HG03064 (cell line): ENCODE measurements around the gene EMID1.
"Not testable (repeated sequence)": the region's sequence is repeated elsewhere in the genome, so short reads cannot be mapped to it uniquely, and the experiment has no call there.

ENCODE experiments used
- ATAC-seq: cut with Tn5 transposase; IDR thresholded peaks from one replicate; pipeline ENCODE4 v1.9.1; 2021; ENCODE audit warnings: low read depth; ENCODE audit not compliant: unreplicated experiment

Gene EMID1

DNA sequence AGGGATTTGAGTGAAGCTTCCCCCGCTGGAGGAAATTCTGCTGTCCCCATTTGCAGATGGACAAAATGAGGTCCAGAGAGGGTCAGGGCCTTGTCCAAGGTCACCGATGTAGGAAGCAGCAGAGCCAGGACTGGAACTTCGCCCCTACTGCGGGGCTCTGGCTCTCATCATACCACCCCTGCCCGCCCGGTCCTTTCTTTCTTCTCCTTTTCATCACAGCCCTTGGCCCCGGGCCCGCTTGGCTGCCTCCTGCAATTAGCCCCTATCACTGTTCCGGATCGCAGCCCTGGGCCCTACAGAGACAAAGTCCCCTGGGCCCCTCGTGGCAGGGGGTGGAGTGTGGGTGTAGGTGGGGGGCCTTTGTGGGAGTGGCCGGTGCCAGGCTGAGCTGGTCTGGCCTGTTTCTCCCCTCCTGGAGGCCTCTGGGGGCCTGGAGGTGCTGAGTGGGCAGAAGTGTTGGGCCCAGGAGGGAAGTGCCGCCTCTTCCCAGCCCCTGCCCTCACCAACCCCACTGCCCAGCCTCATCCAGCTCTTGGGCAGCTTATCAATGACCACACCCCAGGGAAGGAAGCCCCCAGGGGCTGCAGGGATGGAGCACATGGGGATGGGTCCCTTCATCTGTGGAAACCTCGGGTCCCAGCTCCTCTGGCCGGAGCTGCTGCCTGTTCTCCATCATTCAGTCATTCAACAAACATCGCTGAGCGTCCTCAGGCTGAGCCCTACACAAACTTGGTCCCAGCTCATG is 3.4 kb downstream of the EMID1 start:
- no peak for ATAC-seq

DNA sequence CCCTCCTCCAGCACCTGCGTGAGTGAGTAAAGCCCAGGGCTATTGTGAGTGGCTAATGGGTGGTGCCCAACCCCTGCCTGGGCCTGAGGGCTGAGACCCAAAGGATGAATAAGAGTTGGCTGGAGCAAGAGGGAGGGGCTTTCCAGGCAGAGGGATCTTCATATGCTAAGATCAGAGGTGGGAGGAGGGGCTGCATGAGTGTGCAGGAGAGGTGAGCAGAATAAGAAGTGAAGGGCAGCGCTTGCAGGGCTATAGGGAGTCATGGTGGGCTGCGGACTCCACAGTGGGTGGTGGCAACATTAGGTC is 3.9 kb downstream of the EMID1 start:
- ATAC-seq = no peak

DNA sequence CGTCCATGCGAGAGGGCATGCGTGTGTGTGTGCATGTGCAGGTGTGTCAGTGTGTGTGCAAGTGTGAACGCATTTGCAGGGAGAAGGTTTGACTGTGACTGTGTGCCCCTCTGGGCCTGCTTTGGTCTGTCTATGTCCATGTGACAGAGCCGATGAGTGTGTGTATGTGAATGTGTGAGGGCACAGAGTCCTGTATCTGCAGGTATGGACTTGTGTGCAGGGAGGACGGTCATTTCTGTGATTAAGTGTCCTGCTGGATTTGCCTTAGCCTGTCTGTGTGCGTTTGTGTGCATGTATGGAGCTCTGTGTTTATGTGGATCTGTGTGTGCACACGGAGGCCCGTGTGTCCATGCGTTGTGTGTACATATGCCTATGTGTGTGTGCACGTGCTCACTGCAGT is 5.4 kb downstream of the EMID1 start:
- ATAC-seq = no peak

DNA sequence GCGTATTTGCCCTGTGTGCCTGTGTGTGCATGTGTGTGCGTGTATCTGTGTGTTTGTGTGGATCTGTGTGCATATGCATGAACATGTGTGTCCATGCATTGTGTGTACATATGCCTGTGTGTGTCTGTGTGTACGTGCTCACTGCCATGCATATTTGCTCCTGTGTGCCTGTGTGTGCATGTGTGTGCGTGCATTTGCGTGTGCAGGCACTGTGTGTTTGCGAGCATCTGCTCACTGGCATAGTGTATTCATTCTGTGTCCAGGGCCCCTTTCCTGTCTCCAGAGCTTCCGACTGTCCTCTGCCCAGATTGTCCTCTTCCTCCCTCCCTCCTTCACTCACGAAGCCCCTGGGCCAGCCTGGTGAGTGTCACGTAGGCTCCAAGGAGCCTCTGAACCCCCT is 5.8 kb downstream of the EMID1 start:
- no peak for ATAC-seq

DNA sequence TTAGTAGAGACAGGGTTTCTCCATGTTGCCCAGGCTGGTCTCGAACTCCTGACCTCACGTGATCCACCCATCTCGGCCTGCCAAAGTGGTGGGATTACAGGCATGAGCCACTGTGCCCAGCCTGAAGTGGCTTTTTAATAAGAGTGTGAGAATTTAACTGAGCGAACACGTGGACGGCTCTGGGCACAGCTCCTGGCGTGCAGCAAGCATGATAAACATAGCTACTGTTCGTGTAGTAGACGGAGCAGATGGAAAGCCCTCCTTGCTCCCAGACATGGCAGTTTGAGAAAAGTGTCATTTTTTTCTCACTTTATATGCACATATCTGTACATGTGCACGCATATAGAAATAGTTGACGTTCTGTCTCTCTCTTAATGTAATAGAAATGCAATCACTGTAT is 7.0 kb downstream of the EMID1 start:
- ATAC-seq = no peak

DNA sequence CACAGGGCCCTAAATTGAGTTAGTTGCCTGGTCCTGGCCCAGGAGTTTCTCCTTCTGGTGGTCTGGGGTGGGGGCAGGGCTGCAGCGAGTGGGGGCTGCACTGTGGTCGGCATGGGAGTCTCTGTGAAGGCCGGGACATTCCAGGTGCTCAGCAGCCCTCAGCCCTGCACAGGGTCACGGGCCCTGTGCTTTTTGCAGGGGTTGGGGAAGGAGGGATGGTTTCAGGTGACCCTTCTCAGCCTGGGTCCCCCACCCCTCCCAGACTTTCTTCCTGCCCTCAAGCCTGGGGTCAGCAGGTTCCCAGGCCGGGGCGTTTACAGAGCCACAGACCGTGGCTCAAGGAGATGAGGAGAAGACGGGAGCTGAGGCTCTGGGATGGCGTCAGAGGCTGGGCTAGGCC is 7.8 kb downstream of the EMID1 start:
- no peak for ATAC-seq

DNA sequence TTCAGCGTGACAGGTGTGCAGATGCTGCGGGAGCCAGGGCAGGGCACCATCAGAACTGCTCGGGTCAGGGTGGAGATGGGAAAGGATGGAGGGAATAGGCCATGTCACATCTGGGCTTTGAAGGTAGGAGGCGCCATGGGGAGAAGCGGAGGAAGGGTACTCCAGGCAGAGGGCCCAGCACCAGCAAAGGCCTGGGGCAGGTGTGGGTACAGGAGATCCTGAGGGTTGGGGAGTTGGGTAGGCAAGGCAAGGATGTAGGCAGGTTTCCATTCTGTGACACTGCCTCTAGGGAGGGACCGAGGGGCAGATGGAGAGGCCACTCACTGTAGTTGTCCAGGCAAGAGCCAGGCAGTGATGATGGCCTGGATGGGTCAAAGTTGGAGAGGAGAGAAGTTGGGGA is 8.5 kb downstream of the EMID1 start:
- no peak for ATAC-seq

DNA sequence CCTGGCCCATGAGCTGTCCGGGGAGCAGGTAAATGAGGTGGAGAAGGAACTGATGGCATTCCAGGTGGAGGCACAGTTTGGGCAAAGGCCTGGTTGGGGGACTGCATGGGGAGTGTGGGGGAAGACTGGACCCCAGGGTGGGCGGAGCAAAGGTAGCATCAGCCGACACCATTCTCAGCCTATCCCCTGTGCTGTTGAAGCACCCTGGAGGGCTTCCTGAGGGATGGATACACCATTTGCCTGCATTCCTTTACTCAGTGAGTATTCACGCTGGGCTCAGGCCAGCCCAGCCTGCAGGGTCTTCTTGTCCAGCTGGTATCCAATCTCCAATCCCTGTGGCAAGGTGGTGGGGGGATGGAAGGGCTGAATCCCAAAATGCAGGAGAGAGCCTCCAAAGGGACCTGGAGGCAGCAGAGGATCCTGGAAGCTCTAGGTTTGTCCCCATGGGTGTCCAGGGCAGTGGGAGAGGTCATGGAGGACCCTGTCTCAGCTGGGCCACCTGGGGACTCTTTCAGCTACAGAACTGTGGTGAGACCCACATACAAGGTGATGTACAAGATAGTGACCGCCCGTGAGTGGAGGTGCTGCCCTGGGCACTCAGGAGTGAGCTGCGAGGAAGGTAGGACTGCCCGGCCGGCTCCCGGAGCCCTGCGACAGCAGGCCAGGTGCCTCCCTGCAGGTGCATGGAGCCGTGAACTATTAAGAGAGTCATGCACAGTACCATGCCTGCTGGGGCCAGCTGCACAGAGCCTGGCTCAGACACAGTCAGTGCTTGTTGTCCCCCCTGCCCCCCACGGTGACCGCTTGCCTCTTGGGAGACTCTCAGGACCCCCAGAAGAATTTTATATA is 9.5 kb downstream of the EMID1 start:
- no peak for ATAC-seq

DNA sequence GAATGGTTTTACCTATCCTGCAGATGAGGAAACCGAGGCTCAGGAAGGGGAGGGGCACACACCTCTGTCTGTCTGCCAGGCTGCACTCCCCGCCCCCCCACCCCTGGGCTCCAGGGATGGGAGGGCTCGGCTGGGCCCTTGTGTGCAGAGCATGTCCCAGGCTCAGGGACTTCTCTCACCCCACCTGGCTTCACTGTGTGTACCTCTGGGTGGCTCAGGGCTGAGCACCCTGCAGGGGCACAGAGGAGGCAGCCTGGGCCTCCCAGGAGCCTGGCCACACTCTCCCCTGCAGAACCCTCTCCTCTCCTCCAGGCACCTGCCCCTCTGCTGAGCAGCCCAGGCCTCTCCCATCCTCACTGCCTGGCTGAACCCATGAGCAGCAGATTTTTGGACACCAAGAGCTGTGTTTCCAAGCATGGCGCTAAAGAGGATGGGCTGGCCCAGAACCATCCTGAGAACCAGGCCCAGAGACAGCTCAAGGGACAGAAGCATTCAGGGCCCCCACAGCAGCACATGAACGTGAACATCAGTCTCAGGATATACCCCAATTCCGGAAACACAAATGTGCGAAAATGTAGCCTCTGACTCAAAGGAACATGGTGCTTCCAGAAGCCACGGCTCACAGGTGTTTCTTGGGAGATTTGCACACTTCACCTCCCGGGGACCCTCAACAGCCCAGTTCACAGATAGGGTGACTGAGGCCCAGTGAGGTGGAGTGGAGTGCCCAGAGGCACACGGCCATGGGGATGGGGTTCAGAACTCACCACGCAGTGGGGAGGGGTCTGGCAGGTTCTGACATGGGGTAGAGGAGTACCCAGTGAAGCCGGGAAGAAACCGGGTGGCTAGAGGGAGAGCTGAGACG is 10.5 kb downstream of the EMID1 start:
- ATAC-seq = no peak

DNA sequence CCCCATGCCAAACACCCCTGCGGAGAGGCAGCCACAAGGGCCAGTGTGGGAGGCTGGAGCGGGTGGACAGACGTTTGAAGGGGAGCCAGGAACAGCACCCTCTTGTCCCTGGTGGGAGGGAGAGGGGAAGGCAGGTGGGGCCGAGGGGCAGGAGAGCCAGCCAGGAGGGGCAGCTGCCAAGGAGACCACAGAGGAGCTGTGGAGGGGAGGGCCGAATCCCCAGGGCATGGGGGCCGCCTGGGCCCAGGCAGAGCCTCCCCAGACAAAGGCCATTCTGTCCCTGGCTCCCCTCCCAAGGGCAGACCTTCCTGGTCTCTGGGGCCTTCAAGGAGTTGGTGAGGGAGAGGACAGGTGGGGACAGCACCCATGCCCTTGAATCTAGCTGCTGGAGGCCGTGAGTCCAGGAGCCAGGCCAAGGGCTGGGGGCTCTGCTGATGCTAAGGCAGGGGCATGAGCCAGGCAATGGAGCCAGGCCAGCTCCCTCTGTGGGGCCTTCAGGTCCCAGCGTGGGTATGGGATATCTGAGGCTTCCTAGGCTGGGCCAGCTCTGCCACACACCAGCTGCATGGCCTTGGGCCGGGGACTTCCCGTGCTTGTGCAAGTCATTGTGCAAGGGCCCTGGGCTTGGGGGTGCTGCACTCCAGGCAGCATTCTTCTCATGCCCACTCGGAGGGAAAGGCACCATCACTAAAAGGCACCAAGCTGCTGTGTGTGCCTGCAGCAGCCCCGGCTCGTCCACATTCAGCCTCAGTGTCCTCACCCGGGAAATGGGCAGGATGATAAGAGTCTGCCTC is 11.4 kb downstream of the EMID1 start:
- ATAC-seq = no peak

DNA sequence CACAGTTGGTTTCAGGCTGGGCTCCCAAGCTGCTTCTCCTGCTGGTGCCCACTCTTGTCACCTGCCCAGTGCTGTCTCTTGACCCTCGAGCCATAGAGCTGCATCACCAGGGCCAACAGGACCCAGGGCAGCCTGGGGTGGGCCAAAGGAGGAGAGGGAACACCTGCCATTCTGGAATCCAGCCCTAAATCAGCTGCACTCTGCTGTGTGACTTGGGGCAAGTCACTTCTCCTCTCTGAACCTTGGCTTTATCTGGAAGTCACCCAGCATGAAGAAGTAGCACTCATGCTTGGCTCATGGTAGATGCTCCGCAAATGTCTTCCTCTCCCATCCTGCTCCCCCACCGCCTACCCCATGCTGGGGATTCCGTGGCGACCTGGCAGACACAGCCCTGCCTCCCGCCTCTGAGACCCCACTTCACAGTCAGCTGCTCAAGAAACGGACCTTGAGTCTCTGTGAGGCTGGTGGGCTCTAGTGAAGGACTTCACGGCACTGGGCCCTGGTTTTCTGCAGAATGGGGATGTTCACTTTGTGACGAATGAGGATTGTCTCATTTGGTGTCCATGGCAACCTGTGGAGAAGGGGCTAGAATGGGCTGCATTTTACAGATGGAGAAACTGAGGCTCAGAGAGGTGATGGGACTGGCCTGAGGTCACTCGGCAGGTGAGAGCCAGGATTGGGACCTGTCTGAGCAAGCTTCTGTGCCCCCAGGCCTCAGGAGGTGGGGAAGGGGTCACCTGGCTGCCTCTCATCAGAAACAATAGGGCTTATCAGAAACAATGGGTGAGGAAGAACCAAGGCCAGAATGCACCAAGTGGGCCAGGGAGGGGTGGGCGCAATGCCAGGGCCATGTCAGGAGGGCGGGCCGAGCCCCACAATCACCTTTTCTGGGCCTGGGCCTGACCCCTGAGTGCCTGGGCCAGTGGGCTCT is 12.4 kb downstream of the EMID1 start:
- ATAC-seq = no peak

DNA sequence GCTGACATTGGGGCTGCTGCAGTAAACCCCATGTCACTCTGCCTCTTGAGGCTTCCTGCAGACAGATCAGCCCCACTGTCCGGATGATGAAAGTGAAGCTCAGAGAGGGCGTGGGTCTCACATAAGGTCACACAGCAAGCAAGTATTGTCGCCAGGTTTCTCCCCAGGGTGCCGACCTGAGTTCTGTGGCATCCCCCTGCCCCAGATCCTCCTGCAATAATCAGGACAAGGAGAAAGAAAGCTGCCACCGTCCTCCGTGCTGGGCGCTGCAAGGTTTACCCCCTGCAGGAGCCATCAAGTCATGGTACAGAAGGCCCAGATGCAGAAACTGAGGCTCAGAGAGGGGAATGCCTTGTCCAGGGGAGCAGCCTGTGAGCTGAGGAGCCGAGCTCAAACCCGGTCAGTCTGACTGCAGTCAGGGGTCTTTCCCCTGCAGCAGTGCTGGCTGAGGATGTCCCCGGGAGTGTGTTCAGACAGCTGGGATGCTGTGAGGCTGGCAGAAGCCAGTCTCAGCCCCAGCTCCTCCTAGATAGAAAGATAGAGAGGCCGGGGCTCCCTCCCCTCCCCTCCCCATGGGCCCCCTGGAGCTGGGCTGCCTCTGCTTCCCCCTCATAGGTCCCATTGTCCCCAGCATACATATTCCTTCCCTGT is 13.2 kb downstream of the EMID1 start:
- ATAC-seq = no peak

DNA sequence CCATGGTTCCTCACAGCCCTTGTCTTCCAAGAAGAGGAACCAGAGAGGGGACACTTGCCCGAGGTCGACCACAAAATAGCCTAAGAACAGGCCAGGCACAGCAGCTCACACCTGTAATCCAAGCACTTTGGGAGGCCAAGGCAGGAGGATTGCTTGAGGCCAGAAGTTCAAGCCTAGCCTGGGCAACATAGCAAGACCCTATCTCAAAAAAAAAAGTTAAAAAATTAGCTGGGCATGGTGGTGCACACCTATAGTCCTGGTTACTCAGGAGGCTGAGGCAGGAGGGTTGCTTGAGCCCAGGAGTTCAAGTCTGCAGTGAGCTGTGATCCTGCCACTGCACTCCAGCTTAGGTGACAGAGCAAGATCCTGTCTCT is 13.7 kb downstream of the EMID1 start:
- ATAC-seq = not testable (repeated sequence)

DNA sequence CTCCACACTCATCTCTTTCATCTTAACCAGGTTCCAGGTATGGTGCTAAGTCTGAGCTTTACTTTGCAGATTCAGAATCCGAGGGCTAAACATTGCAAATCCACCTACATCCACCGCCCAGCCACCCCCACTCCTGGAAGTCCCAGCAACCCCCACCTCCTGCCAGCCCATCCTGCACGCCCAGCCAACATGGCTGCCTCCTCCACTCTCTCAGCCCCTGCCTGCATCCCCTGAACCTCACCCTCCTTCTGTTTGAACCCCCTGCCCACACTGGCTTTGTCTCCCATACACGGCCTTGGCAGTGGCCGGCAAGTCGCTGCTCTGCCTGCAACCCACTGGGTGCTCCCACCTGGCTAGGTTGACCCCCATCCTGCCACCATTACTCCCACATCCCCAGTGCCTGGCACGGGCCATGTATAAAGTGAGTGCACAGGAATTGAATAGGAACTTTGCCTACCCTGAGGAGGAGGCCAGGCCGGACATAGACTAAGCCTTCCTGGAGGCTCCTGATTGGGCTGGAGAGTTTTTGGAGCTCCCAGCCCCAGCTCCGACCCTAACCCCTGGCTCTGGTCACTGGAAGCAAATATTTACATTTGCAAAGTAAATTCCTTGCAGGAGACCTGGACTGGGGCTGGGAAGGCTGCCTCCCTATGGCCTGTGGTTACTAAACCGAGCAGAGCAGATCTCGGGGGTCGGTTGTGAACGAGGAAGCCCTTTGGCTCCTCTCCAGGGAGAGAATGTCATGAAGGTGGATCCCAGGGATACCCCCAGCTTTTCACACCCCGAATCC is 14.4 kb downstream of the EMID1 start:
- ATAC-seq = no peak

DNA sequence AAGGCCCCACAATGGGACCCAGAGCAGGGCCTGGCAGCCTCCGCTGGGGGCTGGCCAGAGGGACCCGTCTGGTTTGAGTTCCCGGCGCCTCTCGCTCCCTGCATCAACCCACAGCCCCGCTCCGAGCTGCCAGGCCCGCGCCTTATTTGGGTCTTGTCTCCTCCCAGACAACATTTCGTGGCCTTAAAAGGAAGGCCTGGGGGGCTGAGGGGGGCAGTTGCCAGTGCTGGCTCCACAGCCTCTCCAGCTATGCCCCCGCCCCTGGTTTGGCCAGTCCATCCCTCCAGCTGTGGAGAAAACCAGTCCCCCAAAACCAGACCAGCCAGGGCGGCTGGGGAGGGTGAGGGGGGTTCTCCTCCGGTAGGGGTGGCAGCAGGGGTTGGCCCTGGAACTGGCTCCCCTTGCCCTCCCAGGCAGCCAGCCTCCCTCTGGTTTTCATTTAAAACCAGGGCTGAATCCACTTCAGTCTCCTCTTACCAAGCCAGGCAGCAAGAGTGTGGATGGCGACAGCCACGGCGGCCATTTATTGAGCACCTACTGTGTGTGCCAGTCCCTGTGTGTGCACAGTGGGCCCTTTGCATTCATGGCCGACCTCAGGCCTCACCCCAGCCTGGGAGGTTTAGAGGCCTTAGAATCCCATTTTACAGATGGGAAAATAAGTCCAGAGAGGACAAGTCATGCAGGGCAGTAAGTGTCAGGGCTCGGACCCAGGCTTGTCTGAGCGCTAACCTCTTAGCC is 18.6 kb downstream of the EMID1 start:
- ATAC-seq = no peak

DNA sequence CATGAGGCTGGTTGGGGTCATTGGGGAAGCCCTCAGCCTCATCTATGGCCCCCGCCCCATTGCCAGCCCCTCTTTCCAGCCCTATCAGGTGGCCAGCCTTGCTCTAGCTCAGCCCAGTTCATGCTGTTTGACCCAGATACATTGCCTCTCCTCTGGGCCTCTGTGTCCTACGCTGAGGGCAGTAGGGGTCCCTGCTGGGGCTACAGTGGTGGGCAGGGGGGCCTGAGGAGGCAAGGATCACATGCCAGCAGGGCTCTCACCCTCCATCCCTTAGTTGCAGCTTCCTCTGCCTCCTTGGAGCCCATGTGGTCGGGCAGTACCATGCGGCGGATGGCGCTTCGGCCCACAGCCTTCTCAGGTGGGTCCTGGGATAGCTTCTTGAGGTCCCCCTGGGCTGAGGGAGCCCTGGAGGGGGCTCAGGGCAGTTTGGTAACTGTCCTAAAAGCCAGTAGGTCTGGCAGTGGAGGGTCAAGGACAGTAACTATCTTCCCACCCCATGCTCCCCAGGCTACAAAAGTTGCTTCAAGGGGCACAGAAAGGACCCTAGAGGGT is 19.2 kb downstream of the EMID1 start:
- ATAC-seq = no peak

DNA sequence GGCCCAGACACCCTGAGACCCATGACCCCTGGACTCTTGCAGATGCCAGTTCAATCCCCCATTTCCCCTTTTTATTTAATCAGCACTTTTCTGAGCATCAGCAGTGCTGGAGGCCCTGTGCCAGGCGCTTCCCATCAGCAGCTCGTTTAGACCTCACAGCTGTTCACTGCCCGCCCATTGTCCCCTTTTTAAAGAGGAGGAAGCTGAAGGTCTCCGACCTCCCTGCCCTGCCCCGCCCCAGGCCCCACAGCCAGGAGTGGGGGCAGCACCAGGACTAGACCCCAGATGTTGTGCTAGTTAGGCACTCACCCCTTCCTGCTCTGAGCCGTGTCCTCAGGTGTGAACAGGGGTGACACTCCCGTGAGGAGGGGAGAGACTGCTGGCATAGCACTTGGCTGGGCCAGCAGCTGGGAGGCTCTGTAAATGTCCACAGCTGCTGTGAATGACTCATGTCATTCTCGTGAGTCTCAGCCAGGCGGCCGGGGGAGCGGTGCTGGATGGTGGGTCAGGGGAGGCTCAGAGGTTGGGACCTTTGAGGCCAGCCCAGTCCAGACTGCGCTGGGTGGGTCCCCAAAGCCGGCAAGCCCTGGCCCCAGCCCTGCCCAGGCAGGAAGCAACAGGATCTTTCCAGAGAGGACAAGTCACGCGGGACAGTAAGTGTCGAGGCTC is 19.9 kb downstream of the EMID1 start:
- no peak for ATAC-seq
